GM12801 (cell line): ENCODE results near the gene LARP6.

Experiments used
- TF ChIP-seq, protein P1 (sequence below): IDR thresholded peaks from one replicate; pipeline ENCODE4 v1.5.1; 2011; ENCODE audit warnings: control low read depth; ENCODE audit not compliant: insufficient read length; ENCODE audit errors: extremely low read depth

Gene LARP6

DNA sequence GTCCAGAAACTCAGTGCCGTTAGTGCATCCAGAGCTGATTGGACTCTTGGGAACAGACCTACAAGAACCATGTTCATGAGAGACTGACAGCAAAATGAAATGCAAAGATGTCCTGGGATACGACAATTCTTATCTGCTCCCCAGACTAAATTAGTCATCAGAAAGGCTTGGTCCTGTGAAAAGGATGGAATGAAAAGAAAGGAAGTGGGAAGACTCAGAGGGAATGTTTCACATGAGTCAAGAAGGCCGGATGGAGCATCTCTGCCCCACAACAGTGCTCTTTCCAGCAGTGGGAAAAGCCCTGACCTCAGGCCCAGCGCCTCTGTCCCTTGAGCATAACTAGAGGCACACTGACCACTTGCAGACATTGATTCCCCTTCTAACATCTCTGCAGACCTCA lies 51.3 kb downstream of the LARP6 start:
- TF ChIP-seq, protein P1, sequence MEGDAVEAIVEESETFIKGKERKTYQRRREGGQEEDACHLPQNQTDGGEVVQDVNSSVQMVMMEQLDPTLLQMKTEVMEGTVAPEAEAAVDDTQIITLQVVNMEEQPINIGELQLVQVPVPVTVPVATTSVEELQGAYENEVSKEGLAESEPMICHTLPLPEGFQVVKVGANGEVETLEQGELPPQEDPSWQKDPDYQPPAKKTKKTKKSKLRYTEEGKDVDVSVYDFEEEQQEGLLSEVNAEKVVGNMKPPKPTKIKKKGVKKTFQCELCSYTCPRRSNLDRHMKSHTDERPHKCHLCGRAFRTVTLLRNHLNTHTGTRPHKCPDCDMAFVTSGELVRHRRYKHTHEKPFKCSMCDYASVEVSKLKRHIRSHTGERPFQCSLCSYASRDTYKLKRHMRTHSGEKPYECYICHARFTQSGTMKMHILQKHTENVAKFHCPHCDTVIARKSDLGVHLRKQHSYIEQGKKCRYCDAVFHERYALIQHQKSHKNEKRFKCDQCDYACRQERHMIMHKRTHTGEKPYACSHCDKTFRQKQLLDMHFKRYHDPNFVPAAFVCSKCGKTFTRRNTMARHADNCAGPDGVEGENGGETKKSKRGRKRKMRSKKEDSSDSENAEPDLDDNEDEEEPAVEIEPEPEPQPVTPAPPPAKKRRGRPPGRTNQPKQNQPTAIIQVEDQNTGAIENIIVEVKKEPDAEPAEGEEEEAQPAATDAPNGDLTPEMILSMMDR = no peak

DNA sequence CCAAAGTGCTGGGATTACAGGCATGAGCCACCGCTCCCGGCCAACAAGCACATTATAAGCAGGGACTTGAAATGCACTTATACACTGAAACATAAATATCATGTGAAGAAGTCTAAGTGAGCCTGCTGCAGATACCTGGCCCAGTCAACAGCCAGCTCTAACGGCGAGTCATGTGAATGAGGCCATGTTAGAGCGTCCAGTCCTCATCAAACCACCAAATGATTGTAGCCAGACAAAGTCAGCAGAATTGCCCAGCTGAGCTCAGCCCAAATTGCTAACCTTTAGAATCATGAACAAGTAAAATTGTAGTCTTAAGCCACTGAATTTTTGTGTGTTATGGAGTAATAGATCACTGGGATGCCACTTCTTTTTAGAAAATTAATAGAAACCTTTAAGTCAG lies 52.8 kb downstream of the LARP6 start:
- TF ChIP-seq, protein P1 = no peak

DNA sequence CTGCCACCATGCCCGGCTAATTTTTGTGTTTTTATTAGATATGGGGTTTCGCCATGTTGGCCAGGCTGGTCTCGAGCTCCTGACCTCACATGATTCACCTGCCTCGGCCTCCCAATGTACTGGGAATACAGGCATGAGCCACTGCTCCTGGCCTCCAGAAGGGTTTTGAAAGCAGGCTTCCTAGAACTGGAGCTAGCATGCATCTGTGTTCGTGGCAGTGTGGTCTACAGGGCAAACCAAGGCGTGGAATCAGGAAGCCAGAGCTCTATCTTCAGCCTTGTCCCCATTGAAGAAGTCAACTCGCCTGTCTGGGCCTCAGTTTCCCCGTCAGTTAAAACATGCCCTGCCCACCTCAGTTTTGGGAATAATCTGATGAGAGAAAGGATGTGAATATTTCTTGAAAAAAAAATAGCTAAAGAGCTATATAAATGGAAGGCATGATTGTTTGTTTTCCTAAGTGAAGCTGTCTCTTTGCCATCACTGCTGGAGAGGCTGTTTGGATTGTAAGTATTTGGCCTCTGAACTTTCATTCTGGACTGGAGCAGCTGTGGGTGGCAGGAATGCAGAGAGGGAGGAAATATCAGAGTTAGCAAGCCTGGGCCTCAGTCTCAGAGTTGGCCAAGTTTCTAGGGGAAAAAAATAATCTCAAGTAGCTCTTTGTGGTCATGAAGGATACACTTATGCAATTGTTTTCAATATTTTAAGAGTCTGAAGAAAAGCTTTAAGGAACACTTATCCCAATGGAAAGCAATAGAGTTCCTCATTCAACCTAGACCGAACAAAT lies 54.1 kb downstream of the LARP6 start:
- TF ChIP-seq, protein P1 = no peak

DNA sequence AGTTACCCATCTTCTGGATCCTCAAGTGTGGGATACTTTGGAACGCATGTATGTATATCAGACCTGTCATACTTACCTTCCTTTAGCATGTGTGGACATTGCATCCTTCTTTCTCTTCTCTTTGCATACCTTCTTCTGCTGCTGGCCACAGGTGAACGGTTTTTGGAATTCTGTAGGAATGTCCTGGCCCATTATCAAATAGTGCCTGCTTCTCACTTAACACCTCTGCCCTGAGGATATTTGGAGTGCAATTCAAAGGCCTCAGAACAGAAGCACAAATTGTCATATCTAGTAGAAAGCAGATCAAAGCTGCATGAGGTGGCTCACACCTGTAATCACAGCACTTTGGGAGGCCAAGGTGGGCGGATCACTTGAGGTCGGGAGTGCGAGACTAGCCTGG lies 56.5 kb downstream of the LARP6 start:
- TF ChIP-seq, protein P1 = no peak

DNA sequence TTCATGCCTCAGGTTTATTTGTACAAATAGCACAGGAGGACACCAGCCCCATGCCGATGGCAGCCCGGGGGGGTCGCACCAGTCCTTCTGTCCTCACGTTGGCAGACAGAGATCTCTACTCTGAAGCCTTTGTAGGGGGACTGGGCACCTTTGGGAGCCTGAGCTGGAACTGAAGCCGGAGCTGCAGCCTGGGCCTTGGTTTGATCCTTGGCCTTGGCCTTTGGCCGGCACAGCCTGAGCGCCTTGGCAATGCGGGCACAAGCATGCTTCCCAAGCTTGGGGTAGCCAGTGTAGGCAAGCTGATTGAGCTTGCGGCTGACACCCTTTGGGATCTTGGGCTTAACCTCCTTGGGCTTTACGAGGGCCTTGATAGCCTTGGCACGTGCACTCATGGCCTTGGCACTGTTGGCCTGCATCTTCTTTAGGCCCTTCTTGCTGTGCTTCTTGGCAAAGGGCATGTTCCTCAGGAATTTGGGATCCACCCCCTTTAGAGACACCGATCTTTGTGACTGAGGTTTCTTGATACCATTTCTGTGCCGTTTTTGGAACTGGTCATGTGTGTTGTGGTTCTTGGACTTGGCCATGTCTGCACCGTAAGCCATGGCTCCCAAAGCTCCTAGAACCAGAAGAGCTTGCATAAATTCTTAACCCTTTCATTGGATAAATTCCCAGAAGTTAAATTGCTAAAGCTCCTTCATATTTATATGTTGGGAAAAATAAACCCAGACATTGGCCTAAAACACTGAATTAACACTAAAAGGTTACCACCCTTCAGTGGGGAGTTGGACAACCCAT lies 57.2 kb downstream of the LARP6 start:
- TF ChIP-seq, protein P1 = no peak

DNA sequence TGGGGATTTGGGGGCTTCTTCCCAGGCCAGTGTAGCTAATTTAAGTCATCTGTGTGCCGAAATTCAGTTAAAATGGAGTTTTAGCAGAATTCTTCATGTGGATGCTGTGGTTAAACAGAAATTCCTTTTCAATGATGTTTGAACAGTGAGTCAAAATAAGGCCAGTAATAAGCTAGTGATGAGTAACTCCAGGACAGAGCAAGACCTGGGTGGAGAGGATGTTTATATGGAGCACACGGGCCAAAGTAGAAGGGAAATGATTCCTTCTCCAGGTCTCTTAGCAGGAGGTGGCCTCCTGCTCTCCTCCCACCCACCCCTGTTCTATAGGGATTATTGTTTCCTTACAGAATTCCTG lies 58.7 kb downstream of the LARP6 start:
- TF ChIP-seq, protein P1 = no peak

DNA sequence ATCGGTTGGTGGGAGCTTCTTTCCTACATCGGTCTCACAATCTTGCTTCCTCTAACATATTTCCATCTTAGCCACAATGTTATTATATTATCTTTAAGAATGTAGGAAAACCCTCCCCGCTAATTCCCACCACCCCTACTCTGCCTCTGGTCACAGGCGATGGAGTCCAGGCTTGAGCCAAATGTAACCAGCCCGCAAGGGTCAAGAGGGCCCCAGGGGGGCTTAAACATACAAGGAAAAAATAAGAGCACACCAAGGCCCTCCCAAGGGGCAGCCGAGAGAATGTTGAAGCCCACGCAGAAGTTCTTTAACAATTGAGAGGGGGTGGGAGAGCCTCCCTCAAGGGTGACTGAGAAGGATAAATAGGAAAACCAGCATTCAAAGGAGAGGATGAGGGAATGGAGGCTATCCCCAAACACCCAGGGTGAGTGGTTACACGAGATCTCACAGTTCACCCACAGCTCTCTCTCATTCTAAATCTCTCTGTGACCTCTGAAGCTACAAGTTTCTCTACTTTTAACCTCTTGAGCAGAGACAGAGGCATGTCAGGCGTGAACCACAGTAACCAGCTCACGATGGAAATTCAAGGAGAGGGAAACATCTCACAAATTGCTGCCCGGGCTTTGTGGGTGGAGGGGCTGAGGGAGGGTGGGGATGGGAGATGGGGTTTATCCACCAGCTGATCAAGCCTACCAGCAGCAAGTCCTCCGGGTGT lies 59.2 kb downstream of the LARP6 start:
- TF ChIP-seq, protein P1 = no peak
